Measurements from ENCODE around the gene SFRP5.

DNA sequence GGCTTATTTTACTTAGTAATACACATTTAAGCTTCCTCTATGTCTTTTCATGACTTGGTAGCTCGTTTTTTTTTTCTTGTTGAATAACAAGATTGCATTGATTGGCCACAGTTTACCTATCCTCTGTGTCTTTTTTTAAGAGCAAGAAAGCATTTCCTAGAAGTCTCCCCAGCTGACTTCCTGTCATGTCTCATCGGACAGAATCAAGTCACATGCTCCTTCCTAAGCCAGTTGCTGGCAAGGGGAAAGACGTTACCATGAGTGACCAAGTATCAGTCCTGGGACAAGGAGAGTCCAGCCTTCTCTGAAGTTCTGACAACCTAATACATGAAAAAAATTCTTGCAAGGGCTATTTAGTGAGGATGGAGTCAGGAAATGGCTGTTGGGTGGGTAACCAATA is 24.9 kb upstream of the SFRP5 start:
- TF ChIP-seq, protein P1, sequence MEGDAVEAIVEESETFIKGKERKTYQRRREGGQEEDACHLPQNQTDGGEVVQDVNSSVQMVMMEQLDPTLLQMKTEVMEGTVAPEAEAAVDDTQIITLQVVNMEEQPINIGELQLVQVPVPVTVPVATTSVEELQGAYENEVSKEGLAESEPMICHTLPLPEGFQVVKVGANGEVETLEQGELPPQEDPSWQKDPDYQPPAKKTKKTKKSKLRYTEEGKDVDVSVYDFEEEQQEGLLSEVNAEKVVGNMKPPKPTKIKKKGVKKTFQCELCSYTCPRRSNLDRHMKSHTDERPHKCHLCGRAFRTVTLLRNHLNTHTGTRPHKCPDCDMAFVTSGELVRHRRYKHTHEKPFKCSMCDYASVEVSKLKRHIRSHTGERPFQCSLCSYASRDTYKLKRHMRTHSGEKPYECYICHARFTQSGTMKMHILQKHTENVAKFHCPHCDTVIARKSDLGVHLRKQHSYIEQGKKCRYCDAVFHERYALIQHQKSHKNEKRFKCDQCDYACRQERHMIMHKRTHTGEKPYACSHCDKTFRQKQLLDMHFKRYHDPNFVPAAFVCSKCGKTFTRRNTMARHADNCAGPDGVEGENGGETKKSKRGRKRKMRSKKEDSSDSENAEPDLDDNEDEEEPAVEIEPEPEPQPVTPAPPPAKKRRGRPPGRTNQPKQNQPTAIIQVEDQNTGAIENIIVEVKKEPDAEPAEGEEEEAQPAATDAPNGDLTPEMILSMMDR (IDR thresholded peaks at IDR 0.05), result no peak
- no peak for TF ChIP-seq POLR2A (IDR thresholded peaks at IDR 0.05)

Data from uterus (tissue), 2 donors.